Hematopoietic multipotent progenitor cell treated with erythropoietin and hydrocortisone succinate and interleukin-3 and kit ligand, for 8 days (in vitro differentiated cells): ENCODE data around the gene FAM169A.
"Not testable (repeated sequence)": the region's sequence is repeated elsewhere in the genome, so short reads cannot be mapped to it uniquely, and the experiment has no call there.

ENCODE experiments used
- DNase-seq: peaks from one replicate; pipeline ENCODE4 v3.0.0-alpha.2; 2015

Gene FAM169A

DNA sequence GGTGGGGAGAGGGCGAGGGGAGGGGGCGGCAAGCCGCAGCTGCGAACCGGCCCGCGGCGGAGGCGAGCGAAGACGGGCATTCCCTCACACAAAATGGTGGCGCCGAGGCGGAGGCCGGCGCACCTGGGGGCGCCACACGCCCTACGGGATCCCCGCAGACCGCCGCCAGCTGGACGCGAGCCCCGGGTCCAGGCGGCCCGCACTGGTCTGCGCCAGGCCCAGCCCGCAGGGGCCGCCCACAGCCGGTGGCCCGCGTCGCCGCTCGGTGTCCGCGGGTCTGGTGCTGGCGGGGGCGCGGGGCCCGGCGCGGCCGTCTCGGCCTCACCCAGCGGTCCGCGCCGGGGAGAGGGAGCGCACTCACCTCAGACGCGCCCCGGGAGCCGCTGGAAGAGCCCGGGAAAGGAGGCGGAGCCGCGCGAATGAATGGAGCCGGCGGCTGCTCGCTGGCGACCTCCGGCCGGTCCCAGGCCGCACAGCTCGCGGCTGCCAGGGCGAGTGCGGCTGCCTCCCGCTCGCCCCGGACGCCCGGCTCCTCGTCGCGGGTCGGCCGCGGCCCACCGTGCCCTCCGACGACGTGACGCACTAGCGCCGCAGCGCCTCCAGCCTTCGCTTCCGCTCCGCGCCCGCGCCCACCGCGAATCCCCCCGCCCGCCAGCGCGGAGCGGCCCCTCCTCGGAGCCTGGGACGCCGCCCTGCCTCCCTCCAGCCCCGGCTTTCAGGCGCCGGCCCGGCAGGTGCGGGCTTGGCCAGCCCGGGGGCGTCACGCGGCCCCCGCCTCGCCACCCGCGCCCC is at the start of gene FAM169A:
Gene FAM169A, minus strand, starts transcription at position 584 of the 792 bp plus-strand sequence. CDS start 24,711 bp downstream, outside the sequence.
- DNase-seq = no peak

GRCh38 chr5:74915488-74915887 is 49.3 kb upstream of the FAM169A start:
- DNase-seq = no peak

DNA sequence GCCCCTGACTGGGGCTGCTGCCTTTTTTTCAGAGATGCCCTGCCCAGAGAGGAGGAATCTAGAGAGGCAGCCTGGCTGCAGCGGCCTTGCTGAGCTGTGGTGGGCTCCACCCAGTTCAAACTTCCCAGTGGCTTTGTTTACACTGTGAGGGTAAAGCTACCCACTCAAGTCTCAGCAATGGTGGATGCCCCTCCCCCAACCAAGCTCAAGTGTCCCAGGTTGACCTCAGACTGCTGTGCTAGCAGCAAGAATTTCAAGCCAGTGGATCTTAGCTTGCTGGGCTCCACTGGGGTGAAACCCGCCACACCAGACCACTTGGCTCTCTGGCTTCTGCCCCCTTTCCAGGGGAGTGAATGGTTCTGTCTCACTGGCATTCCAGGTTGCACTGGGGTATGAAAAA is 45.2 kb upstream of the FAM169A start:
- DNase-seq = not testable (repeated sequence)

DNA sequence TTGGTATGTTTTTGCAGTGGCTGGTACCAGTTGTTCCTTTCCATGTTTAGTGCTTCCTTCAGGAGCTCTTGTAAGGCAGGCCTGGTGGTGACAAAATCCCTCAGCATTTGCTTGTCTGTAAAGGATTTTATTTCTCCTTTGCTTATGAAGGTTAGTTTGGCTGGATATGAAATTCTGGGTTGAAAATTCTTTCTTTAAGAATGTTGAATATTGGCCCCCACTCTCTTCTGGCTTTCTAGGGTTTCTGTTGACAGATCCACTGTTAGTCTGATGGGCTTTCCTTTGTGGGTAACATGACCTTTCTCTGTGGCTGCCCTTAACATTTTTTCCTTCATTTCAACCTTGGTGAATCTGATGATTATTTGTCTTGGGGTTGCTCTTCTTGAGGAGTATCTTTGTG is 43.7 kb upstream of the FAM169A start:
- not testable (repeated sequence) for DNase-seq

DNA sequence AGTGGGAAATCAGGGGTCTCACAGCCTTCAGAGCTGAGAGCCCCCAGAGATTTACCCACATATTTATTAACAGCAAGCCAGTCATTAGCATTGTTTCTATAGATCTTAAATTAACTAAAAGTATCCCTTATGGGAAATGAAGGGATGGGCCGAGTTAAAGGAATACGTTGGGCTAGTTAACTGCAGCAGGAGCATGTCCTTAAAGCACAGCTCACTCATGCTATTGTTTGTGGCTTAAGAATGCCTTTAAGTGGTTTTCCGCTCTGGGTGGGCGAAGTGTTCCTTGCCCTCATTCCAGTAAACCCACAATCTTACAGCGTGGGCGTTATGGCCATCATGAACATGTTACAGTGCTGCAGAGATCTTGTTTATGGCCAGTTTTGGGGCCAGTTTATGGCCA is 42.0 kb upstream of the FAM169A start:
- not testable (repeated sequence) for DNase-seq

- not testable (repeated sequence) for DNase-seq
Measured at GRCh38 chr5:74904713-74905112, 38.5 kb upstream of the FAM169A start.

DNA sequence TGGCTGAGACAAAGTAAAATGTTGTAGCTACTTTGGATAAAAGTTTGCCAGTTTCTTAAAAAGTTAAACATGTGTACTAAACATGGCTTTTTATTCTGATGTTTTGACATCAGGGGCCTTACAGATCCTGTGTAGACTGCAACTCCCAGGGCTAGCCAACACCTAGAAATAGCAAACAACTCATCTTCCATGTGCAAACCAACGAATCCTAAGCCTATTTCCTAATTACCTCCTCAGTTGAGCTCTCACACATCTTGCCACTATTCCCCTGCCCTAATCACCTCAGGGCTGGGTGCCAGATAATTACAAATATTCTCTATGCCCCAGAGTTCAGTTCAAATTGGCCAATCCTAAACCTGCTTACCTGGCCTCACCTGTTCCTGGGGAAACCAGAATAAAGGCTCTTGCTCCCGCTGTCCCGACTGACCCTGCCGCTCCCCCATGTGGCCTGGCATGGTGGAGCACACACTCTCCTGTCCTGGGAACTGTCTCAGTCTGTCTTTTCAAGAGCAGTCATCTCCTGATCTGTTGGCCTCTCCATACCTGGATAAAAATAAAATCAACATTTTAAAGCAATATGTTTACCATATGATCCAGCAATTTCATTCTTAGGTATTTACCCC is 37.1 kb upstream of the FAM169A start:
- peak; percentile 8 for DNase-seq

DNA sequence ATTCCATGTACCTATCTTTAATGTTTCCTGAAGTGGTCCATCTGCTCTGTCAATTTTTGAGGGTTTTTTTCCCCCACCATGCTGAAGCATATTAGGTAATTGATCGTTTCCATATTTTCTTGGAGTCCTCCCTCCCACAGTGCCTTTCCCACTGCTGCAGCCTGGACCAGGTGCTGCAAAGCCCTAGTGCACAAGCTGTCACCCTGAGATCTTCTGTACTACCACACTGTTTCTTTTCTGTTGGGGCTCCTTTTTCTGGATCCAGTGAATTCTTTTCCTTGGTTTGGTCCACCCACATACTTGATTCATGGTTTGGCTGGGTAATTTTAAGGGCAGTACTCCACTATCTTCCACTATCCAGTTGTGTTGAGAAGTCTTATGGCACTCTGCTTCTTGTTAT is 30.9 kb upstream of the FAM169A start:
- no peak for DNase-seq

DNA sequence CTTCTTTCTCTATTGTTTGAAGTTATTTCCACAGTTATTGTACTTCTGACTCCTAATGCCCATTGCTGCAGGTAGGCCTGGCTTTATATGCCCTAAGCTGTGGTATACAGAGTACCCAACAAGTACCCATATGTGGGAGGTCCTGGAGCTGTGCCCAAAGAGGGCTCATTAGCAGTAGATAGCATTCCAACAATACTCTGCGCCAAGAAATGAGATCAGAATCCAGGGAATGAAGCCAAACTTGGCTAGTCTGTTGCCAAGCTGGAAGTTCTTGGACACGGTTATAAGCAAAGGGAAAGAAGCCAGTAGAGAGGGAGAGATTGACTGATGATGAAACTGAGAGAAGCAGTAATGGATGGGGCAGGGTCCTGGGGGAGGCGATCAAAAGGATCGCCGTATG is 29.7 kb upstream of the FAM169A start:
- DNase-seq = no peak

GRCh38 chr5:74894351-74894750 is 28.2 kb upstream of the FAM169A start:
- DNase-seq = no peak

DNA sequence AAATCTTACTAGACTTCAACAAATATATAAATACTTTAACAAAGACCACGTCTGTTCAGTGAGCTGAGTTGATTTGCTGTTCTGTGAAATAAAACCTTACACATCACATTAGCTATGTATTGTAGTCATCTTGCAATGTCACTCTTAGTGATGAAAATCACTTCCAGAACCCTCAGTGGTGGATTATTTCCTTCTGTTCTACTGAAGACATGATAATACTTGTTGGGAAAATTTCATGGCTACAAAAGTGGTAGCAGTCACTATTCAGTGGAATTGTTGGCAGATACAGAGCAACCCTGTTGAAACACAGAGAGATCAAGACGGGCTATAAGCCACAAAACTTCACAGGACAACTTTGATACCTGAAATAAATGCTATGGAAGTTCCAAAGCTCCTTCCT is 26.7 kb upstream of the FAM169A start:
- no peak for DNase-seq

DNA sequence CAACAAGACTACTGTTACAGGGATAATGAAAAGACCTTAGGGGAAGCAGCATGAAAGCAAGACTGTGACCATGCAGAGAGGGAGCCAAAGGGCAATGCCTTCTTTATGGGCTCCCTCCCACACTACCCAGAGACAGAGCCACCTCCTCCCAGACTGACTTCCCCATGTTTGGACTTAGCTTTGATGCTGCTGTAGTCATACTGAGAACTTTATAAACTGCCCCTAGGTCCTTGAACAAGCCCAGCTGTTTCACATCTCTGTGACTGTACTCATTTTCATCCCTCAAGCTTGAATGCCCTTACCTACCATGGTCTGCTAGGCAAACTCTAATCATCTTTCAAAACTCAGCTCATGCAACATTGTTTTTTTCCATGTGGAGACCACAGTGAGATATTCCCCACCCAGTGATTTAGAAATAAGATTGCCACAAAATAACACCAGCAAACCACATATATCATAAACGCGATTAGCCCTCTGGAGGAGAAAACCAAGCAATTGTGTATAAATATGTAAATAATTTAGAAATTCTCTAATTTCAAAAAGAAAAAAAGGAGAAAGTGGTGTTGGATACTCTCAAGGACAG is 23.4 kb upstream of the FAM169A start:
- DNase-seq = no peak

DNA sequence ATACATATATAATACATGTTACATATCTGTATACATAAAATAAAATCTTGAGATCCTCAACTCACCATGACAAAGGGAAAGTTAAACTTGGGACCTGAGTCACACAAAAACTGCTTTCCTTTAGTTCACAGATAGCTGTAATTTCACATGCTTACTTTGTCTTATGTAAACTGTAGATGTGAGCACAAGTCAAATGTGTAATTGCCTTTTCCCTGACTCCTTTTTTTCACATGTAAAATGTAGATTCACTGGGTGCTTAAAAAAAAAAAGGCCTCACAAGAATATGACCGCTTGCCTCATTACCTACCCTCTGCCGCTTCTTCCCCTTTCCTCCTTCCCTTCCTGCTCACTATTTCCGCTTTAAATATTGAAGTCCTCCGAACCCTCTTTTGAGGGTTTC is 21.9 kb upstream of the FAM169A start:
- DNase-seq = no peak

DNA sequence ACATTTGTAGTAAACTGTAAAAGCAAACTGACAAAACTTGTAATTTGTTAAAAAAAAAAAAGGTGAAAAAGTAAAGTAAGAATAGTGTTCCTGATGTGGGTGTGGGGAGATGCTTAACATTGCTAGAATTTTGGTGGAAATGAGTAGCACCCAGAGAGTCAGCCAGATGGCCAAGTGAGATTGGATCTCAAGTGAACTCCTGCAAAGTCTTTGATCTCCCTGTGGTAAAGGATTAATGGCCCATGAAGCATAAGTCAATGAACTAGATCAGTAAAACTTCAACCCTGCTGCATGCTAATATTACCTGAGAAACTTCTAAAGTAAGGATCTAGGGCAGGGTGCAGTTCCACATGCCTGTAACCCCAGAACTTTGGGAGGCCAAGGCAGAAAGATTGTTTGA is 19.0 kb upstream of the FAM169A start:
- DNase-seq = peak; percentile 6

GRCh38 chr5:74882379-74883134 is 16.4 kb upstream of the FAM169A start:
- not testable (repeated sequence) for DNase-seq

- DNase-seq = no peak
Measured at GRCh38 chr5:74877624-74878304, 11.6 kb upstream of the FAM169A start.

GRCh38 chr5:74875994-74876791 is 10.0 kb upstream of the FAM169A start:
- DNase-seq = no peak

DNA sequence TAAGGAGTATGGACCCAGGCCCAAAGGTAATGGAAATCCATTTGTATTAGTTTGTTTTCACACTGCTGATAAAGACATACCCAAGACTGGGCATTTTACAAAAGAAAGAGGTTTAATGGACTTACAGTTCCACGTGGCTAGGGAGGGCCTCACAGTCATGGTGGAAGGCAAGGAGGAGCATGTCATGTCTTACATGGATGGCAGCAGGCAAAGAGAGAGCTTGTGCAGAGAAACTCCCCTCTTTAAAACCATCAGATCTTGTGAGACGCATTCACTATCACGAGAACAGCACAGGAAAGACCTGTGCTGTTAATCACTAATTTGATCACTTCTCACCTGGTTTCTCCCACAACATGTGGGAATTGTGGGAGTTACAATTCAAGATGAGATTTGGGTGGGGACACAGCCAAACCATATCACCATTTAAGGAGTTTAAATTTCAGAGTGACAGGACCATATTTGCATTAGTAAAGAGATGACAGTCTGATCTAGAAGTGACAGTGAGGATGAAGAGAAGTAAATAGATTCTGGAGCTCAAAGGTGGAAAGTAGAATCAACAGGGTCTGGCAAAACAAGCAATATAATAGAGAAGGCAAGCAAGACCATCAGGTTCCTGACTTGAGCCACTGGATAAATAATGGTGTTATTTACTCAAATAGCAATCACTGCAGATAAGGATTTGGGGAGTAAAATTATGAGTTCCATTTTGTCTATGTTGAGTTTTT is 7.5 kb upstream of the FAM169A start:
- no peak for DNase-seq

GRCh38 chr5:74870299-74871067 is 4.3 kb upstream of the FAM169A start:
- DNase-seq = no peak

GRCh38 chr5:74869414-74869813 is 3.2 kb upstream of the FAM169A start:
- not testable (repeated sequence) for DNase-seq
